Karpas-422 (cell line): ENCODE data around the gene FBLN5. TPM values are rescaled to one million over a fixed set of nuclear protein-coding genes. Genes with fewer than 3 reads are reported as not detected.
"Not testable (repeated sequence)": the region's sequence is repeated elsewhere in the genome, so short reads cannot be mapped to it uniquely, and the experiment has no call there.

ENCODE experiments used
- DNase-seq: peaks from one replicate; pipeline ENCODE4 v3.0.0-alpha.2; 2015
- H2AFZ ChIP-seq: fragments of 200-600 bp; sonication (generic); 2 replicates; pipeline ENCODE4 v1.6.1; 2014; ENCODE audit warnings: antibody characterized with exemption, low read length, mixed read lengths
- H3K27ac ChIP-seq: fragments of 200-600 bp; sonication (generic); 2 replicates; pipeline ENCODE4 v1.5.1; 2014; ENCODE audit warnings: mild to moderate bottlenecking, low read length, moderate library complexity
- H3K27me3 ChIP-seq: fragments of 200-600 bp; sonication (generic); 2 replicates; pipeline ENCODE4 v1.6.1; 2014; ENCODE audit warnings: low read length, mixed read lengths
- H3K36me3 ChIP-seq: fragments of 200-600 bp; sonication (generic); 2 replicates; pipeline ENCODE4 v1.6.1; 2014; ENCODE audit warnings: low read length, mixed read lengths; ENCODE audit not compliant: insufficient read depth
- H3K4me1 ChIP-seq: fragments of 200-600 bp; sonication (generic); 2 replicates; pipeline ENCODE4 v1.6.1; 2014; ENCODE audit warnings: mild to moderate bottlenecking, low read length, mixed read lengths
- H3K4me2 ChIP-seq: fragments of 200-600 bp; sonication (generic); 2 replicates; pipeline ENCODE4 v1.6.1; 2014; ENCODE audit warnings: low read length, low read depth, mild to moderate bottlenecking; ENCODE audit not compliant: poor library complexity, severe bottlenecking
- H3K4me3 ChIP-seq: fragments of 200-600 bp; sonication (generic); 2 replicates; pipeline ENCODE4 v1.5.1; 2014; ENCODE audit warnings: mild to moderate bottlenecking, antibody characterized with exemption, low read length, mixed read lengths
- H3K79me2 ChIP-seq: fragments of 200-600 bp; sonication (generic); 2 replicates; pipeline ENCODE4 v1.6.1; 2014; ENCODE audit warnings: mild to moderate bottlenecking, low read length, mixed read lengths
- H3K9ac ChIP-seq: fragments of 200-600 bp; sonication (generic); 2 replicates; pipeline ENCODE4 v1.6.0; 2014; ENCODE audit warnings: low read length
- H3K9me2 ChIP-seq: fragments of 200-600 bp; sonication (generic), shearing (Covaris generic); replicated peaks from 2 replicates; pipeline ENCODE4 v1.6.0; 2014; ENCODE audit warnings: mild to moderate bottlenecking, low read length, moderate library complexity; ENCODE audit not compliant: insufficient read depth
- H3K9me3 ChIP-seq: fragments of 300-700, 200-600 bp; sonication (generic); 2 replicates; pipeline ENCODE4 v1.6.1; 2014; ENCODE audit warnings: low read length, mixed read lengths
- H4K20me1 ChIP-seq: fragments of 200-600 bp; sonication (generic); 2 replicates; pipeline ENCODE4 v1.6.1; 2014; ENCODE audit warnings: mild to moderate bottlenecking, antibody characterized with exemption, low read length, low read depth; ENCODE audit not compliant: insufficient read depth
- total RNA-seq: library from RNA; depleted of rRNA; stranded (reverse); fragments of >200 nt; shearing (Covaris generic); gene quantifications from 2 replicates; pipeline ENCODE4 v1.2.3, GENCODE V29; 2014; ENCODE audit warnings: low replicate concordance

The FBLN5 gene
- total RNA-seq, 1 experiment from 2014 or later, result not detected

- Histone ChIP-seq H3K27me3 (no peaks in the 10 kb centered on the region), H3K27ac (no peak overlapping the region), H3K79me2 (no peaks in the 10 kb centered on the region), H3K9me2 (no peaks in the 10 kb centered on the region), H4K20me1 (no peaks in the 10 kb centered on the region), H3K9ac (no peak overlapping the region), H3K4me3 (no peak overlapping the region), H3K4me2 (no peak overlapping the region), H3K9me3 (no peaks in the 10 kb centered on the region), H3K36me3 (no peaks in the 10 kb centered on the region), H2AFZ (no peak overlapping the region), H3K4me1 (no peaks in the 10 kb centered on the region)
- no peak for DNase-seq
Measured at GRCh38 chr14:91851563-91851962, 95.9 kb downstream of the FBLN5 start.

DNA sequence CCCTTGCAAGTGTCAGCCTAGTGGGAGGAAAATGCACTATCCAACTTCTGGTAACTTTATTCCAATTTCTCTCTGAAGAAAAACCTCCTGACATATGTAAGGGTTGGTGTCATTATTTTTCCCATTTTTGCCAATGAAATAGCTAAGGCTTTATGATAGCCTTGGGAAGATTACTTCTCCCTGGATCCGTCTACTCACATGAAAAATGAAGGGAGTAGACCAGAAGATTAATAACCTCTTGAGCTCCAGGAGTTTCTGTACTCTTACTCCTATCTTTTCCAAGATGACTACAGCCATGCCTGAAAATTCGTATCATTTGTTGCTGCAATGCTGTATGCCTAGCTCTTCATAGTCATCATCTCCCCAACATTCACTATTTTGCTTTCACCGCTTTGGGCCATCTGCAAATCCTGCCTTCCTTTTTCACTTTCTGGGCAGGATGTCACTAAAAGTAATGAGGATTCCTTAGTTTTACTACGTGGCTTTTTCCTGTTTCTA, 98.9 kb downstream of the FBLN5 start:
- no peak overlapping the region for H3K4me3 ChIP-seq
- no peaks in the 10 kb centered on the region for H3K9me3 ChIP-seq

DNA sequence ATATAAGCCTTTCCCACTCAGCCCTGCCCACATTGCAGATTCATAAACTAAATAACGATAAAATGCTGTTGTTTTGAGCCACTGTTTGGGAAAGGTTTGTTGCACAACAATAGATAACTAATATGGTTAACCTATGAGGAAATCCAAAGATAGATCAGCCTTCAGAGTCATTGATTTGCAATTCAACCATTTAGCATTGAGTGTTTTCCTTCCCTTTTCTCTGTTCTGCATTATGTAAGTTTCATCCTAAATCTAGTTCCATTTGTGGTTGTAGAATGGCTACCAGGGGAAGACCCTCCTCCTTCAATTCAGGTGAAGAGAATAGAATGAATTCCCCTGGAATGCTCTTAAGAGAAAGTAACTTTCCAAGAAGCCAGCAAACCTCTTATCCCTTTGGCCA, 99.8 kb downstream of the FBLN5 start:
- Histone ChIP-seq H4K20me1 (no peaks in the 10 kb centered on the region), H3K4me2 (no peak overlapping the region), H3K9me2 (no peaks in the 10 kb centered on the region), H3K27me3 (no peaks in the 10 kb centered on the region), H3K9ac (no peak overlapping the region), H2AFZ (no peak overlapping the region), H3K9me3 (no peaks in the 10 kb centered on the region), H3K4me3 (no peak overlapping the region), H3K79me2 (no peaks in the 10 kb centered on the region), H3K27ac (no peak overlapping the region), H3K36me3 (no peaks in the 10 kb centered on the region), H3K4me1 (no peaks in the 10 kb centered on the region)
- DNase-seq, result no peak

More for the DNA sequence above, 98.9 kb downstream of the FBLN5 start:
- Histone ChIP-seq H3K27ac (no peak overlapping the region), H3K27me3 (no peaks in the 10 kb centered on the region), H3K4me1 (no peaks in the 10 kb centered on the region), H3K9ac (no peak overlapping the region), H3K4me2 (no peak overlapping the region), H3K79me2 (no peaks in the 10 kb centered on the region), H2AFZ (no peak overlapping the region), H3K36me3 (no peaks in the 10 kb centered on the region), H4K20me1 (no peaks in the 10 kb centered on the region), H3K9me2 (no peaks in the 10 kb centered on the region)
- DNase-seq, result no peak

- no peaks in the 10 kb centered on the region for H3K36me3 ChIP-seq
Measured at GRCh38 chr14:91845652-91846051, 101.8 kb downstream of the FBLN5 start.

GRCh38 chr14:91845056-91845455, 102.4 kb downstream of the FBLN5 start:
- not testable (repeated sequence) for H4K20me1 ChIP-seq, H3K9me3 ChIP-seq, H3K4me2 ChIP-seq, H3K27ac ChIP-seq, H3K9me2 ChIP-seq, H3K9ac ChIP-seq, H3K4me1 ChIP-seq, H3K27me3 ChIP-seq, H3K79me2 ChIP-seq, H2AFZ ChIP-seq, DNase-seq, H3K4me3 ChIP-seq, H3K36me3 ChIP-seq

More at GRCh38 chr14:91845652-91846051, 101.8 kb downstream of the FBLN5 start:
- Histone ChIP-seq H3K9ac (no peak overlapping the region), H3K4me3 (no peak overlapping the region), H3K9me3 (no peaks in the 10 kb centered on the region), H2AFZ (no peak overlapping the region), H3K79me2 (no peaks in the 10 kb centered on the region), H3K4me2 (no peak overlapping the region), H3K4me1 (no peaks in the 10 kb centered on the region), H3K27ac (no peak overlapping the region), H3K27me3 (no peaks in the 10 kb centered on the region), H4K20me1 (no peaks in the 10 kb centered on the region), H3K9me2 (no peaks in the 10 kb centered on the region)
- DNase-seq, result no peak

GRCh38 chr14:91844029-91844428, 103.5 kb downstream of the FBLN5 start:
- no peak overlapping the region for H2AFZ ChIP-seq
- H3K9ac ChIP-seq, result no peak overlapping the region
- no peaks in the 10 kb centered on the region for H3K9me2 ChIP-seq
- no peaks in the 10 kb centered on the region for H3K36me3 ChIP-seq
- no peaks in the 10 kb centered on the region for H3K9me3 ChIP-seq
- H4K20me1 ChIP-seq, result no peaks in the 10 kb centered on the region
- H3K4me1 ChIP-seq, result no peaks in the 10 kb centered on the region
- H3K4me2 ChIP-seq, result no peak overlapping the region
- no peak overlapping the region for H3K4me3 ChIP-seq
- H3K79me2 ChIP-seq, result no peaks in the 10 kb centered on the region
- DNase-seq, result no peak
- H3K27me3 ChIP-seq, result no peaks in the 10 kb centered on the region
- H3K27ac ChIP-seq, result no peak overlapping the region

GRCh38 chr14:91843437-91843836, 104.1 kb downstream of the FBLN5 start:
- no peak overlapping the region for H3K4me3 ChIP-seq
- H3K9ac ChIP-seq, result no peak overlapping the region
- no peaks in the 10 kb centered on the region for H4K20me1 ChIP-seq
- no peak overlapping the region for H3K4me2 ChIP-seq
- no peak overlapping the region for H2AFZ ChIP-seq
- H3K79me2 ChIP-seq, result no peaks in the 10 kb centered on the region
- no peaks in the 10 kb centered on the region for H3K4me1 ChIP-seq
- no peak for DNase-seq
- no peaks in the 10 kb centered on the region for H3K36me3 ChIP-seq
- H3K27ac ChIP-seq, result no peak overlapping the region
- H3K9me3 ChIP-seq, result no peaks in the 10 kb centered on the region
- H3K9me2 ChIP-seq, result no peaks in the 10 kb centered on the region
- H3K27me3 ChIP-seq, result no peaks in the 10 kb centered on the region

GRCh38 chr14:91841065-91841464, 106.4 kb downstream of the FBLN5 start:
- Histone ChIP-seq H3K9me2 (no peaks in the 10 kb centered on the region), H3K27ac (no peak overlapping the region), H2AFZ (no peak overlapping the region), H4K20me1 (no peaks in the 10 kb centered on the region), H3K9ac (no peak overlapping the region), H3K9me3 (no peaks in the 10 kb centered on the region), H3K4me2 (no peak overlapping the region), H3K79me2 (no peaks in the 10 kb centered on the region), H3K36me3 (no peaks in the 10 kb centered on the region), H3K4me1 (no peaks in the 10 kb centered on the region), H3K4me3 (no peak overlapping the region), H3K27me3 (no peaks in the 10 kb centered on the region)
- no peak for DNase-seq

DNA sequence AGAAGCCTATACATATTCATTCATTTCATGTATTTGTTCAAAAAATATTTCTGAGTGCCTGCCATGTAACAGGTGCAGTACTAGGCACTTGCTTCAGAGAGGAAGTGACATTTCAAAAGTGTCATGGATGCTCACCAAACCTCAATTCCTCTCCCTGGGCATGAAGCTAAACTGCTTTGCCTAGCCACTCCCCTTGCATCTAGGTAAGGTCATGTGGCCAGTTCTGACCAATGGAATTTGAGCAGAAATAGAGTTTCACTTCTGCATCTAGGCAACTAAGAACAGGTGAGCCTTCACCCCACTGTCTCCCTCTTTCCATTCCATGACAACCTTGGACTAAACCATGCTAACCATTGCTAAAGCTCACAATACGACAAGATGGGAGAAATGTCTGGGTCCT, 107.7 kb downstream of the FBLN5 start:
- Histone ChIP-seq H3K27me3 (no peaks in the 10 kb centered on the region), H4K20me1 (no peaks in the 10 kb centered on the region), H2AFZ (no peak overlapping the region), H3K9me2 (no peaks in the 10 kb centered on the region), H3K79me2 (no peaks in the 10 kb centered on the region), H3K4me2 (no peak overlapping the region), H3K27ac (no peak overlapping the region), H3K4me1 (no peaks in the 10 kb centered on the region), H3K9ac (no peak overlapping the region), H3K9me3 (no peaks in the 10 kb centered on the region), H3K36me3 (no peaks in the 10 kb centered on the region), H3K4me3 (no peak overlapping the region)
- DNase-seq, result peak; percentile 65
